IMR-90 (cell line): ENCODE results near the gene DYNC1H1. TPM values are rescaled to one million over a fixed set of nuclear protein-coding genes. Genes with fewer than 3 reads are reported as not detected.
A peak's percentile ranks its signal among the peaks of the same experiment; 100 is the strongest.

Experiments used
- ATAC-seq: fragments of 200-7000 bp; cut with Tn5 transposase; 2 replicates; pipeline ENCODE4 v1.9.1; 2020; ENCODE audit warnings: low read depth, mild to moderate bottlenecking, moderate library complexity
- BruUV-seq: library from RNA; stranded (reverse); fragments of 400-500 nt; replicated peaks from 2 replicates; lab custom pipeline; 2021; lab: Mats Ljungman, UMichigan
- CTCF ChIA-PET: fragments of 300-600 bp; formaldehyde crosslinking; extraction: SDS; loops from one replicate; lab custom pipeline; 2021; ENCODE audit warnings: antibody characterized with exemption; lab: Yijun Ruan, JAX
- POLR2A ChIA-PET: fragments of 300-600 bp; sonication (Branson Sonifier 250); formaldehyde crosslinking; loops from one replicate; lab custom pipeline; 2022; ENCODE audit warnings: antibody characterized with exemption; ENCODE audit not compliant: unreplicated experiment; lab: Charles Lee
- DNase-seq: peaks from one replicate; pipeline ENCODE4 v3.0.0; 2013
- H2AFZ ChIP-seq: replicated peaks from 2 replicates; pipeline ENCODE3; 2013; ENCODE audit warnings: low read length, mild to moderate bottlenecking; ENCODE audit not compliant: poor library complexity
- H2AK5ac ChIP-seq: 2 replicates; pipeline ENCODE4 v1.6.1; 2013; ENCODE audit warnings: low read depth, low read length, inconsistent platforms
- H2AK9ac ChIP-seq: replicated peaks from 2 replicates; pipeline ENCODE3; 2013; ENCODE audit warnings: mild to moderate bottlenecking, low read depth, low read length, moderate library complexity; ENCODE audit not compliant: poor library complexity
- H2BK120ac ChIP-seq: 2 replicates; pipeline ENCODE4 v1.6.1; 2013; ENCODE audit warnings: low read depth, low read length, inconsistent platforms
- H2BK15ac ChIP-seq: 3 replicates; pipeline ENCODE4 v1.6.1; 2013; ENCODE audit warnings: low read depth, low read length, inconsistent platforms
- H2BK20ac ChIP-seq: 2 replicates; pipeline ENCODE4 v1.6.1; 2013; ENCODE audit warnings: low read depth, mild to moderate bottlenecking, inconsistent platforms, low read length, moderate library complexity
- H2BK5ac ChIP-seq: 2 replicates; pipeline ENCODE4 v1.6.1; 2013; ENCODE audit warnings: mild to moderate bottlenecking, low read depth, low read length, inconsistent platforms; ENCODE audit not compliant: poor library complexity, severe bottlenecking
- H3K14ac ChIP-seq: replicated peaks from 2 replicates; pipeline ENCODE4 v1.6.1; 2013; ENCODE audit warnings: low read depth, low read length, inconsistent platforms
- H3K18ac ChIP-seq: 2 replicates; pipeline ENCODE4 v1.6.1; 2013; ENCODE audit warnings: low read depth, low read length, control low read depth
- H3K23ac ChIP-seq: 2 replicates; pipeline ENCODE4 v1.6.1; 2013; ENCODE audit warnings: low read depth, low read length, inconsistent platforms
- H3K27ac ChIP-seq: 2 replicates; pipeline ENCODE4 v1.5.1; 2013; ENCODE audit warnings: mild to moderate bottlenecking, control low read depth, low read length; ENCODE audit not compliant: insufficient read depth
- H3K27me3 ChIP-seq: 2 replicates; pipeline ENCODE4 v1.6.1; 2013; ENCODE audit warnings: low read length; ENCODE audit not compliant: control insufficient read depth, insufficient read depth
- H3K36me3 ChIP-seq: 2 replicates; pipeline ENCODE4 v1.6.1; 2013; ENCODE audit warnings: low read length, mixed read lengths; ENCODE audit not compliant: control insufficient read depth, insufficient read depth
- H3K4ac ChIP-seq: 2 replicates; pipeline ENCODE4 v1.6.1; 2013; ENCODE audit warnings: low read depth, low read length, inconsistent platforms
- H3K4me1 ChIP-seq: 2 replicates; pipeline ENCODE4 v1.6.1; 2013; ENCODE audit warnings: low read length, mixed read lengths; ENCODE audit not compliant: control insufficient read depth, insufficient read depth
- H3K4me2 ChIP-seq: 2 replicates; pipeline ENCODE4 v1.6.1; 2013; ENCODE audit warnings: low read depth, mild to moderate bottlenecking, control low read depth, low read length, moderate library complexity
- H3K4me3 ChIP-seq: 2 replicates; pipeline ENCODE4 v1.5.1; 2013; ENCODE audit warnings: low read depth, mild to moderate bottlenecking, control low read depth, low read length, moderate library complexity; ENCODE audit not compliant: insufficient read depth
- H3K56ac ChIP-seq: 2 replicates; pipeline ENCODE4 v1.6.1; 2013; ENCODE audit warnings: low read length, inconsistent platforms; ENCODE audit not compliant: insufficient read depth; ENCODE audit errors: extremely low read depth
- H3K79me1 ChIP-seq, 2 experiments: 2 replicates each; pipeline ENCODE4 v1.6.1; 2013; ENCODE audit warnings: low read length in 2 of 2, inconsistent platforms in 1 of 2, low read depth in 1 of 2
- H3K9ac ChIP-seq: 2 replicates; pipeline ENCODE4 v1.6.1; 2013; ENCODE audit warnings: low read depth, low read length, control low read depth
- H3K9me1 ChIP-seq: 2 replicates; pipeline ENCODE4 v1.6.1; 2013; ENCODE audit warnings: low read length, inconsistent platforms; ENCODE audit not compliant: insufficient read depth
- H3K9me3 ChIP-seq: 2 replicates; pipeline ENCODE4 v1.6.1; 2013; ENCODE audit warnings: low read length; ENCODE audit not compliant: control insufficient read depth, insufficient read depth
- H4K20me1 ChIP-seq: 2 replicates; pipeline ENCODE4 v1.6.1; 2013; ENCODE audit warnings: low read length, inconsistent platforms; ENCODE audit not compliant: insufficient read depth
- H4K5ac ChIP-seq: 2 replicates; pipeline ENCODE4 v1.6.1; 2013; ENCODE audit warnings: mild to moderate bottlenecking, low read depth, low read length, control low read depth
- H4K8ac ChIP-seq, 2 experiments: 2 replicates each; pipeline ENCODE4 v1.6.1; 2013; ENCODE audit warnings: low read depth in 2 of 2, low read length in 2 of 2, control low read depth in 1 of 2, inconsistent platforms in 1 of 2
- H4K91ac ChIP-seq: 2 replicates; pipeline ENCODE4 v1.6.1; 2013; ENCODE audit warnings: low read depth, low read length, inconsistent platforms; ENCODE audit not compliant: insufficient read depth
- BHLHE40 ChIP-seq: fragments of 150-350 bp; IDR thresholded peaks from 2 replicates; pipeline ENCODE4 v1.6.1; 2016; ENCODE audit warnings: mild to moderate bottlenecking, low read depth, low read length
- CEBPB ChIP-seq: IDR thresholded peaks from 2 replicates; pipeline ENCODE4 v1.6.1; 2012; ENCODE audit warnings: low read depth, low read length, improper control_type of control experiment
- CHD1 ChIP-seq: IDR thresholded peaks from 2 replicates; pipeline ENCODE4 v1.6.1; 2012; ENCODE audit warnings: low read depth, low read length, improper control_type of control experiment
- CTCF ChIP-seq: conservative IDR thresholded peaks from 2 replicates; pipeline ENCODE4 v1.5.1; 2012; ENCODE audit warnings: mild to moderate bottlenecking, low read depth, low read length, improper control_type of control experiment
- ELK1 ChIP-seq: fragments of 150-350 bp; IDR thresholded peaks from 2 replicates; pipeline ENCODE4 v1.6.1; 2016; ENCODE audit warnings: low read depth, mild to moderate bottlenecking, low read length, moderate library complexity, borderline replicate concordance
- FOS ChIP-seq: fragments of 150-350 bp; IDR thresholded peaks from 2 replicates; pipeline ENCODE4 v1.6.1; 2016; ENCODE audit warnings: low read depth, low read length
- MAFK ChIP-seq: IDR thresholded peaks from 2 replicates; pipeline ENCODE4 v1.6.1; 2012; ENCODE audit warnings: low read depth, low read length, improper control_type of control experiment
- MAZ ChIP-seq: IDR thresholded peaks from 2 replicates; pipeline ENCODE4 v1.6.1; 2012; ENCODE audit warnings: low read depth, mild to moderate bottlenecking, low read length, improper control_type of control experiment, moderate library complexity, borderline replicate concordance
- MXI1 ChIP-seq: IDR thresholded peaks from 2 replicates; pipeline ENCODE4 v1.6.1; 2012; ENCODE audit warnings: low read depth, mild to moderate bottlenecking, low read length, moderate library complexity, borderline replicate concordance
- NFE2L2 ChIP-seq: fragments of 150-350 bp; IDR thresholded peaks from 2 replicates; pipeline ENCODE4 v1.6.1; 2016; ENCODE audit warnings: low read depth, mild to moderate bottlenecking, low read length
- POLR2A ChIP-seq: IDR thresholded peaks from 2 replicates; pipeline ENCODE4 v1.6.1; 2012; ENCODE audit warnings: mild to moderate bottlenecking, low read depth, low read length
- RAD21 ChIP-seq: IDR thresholded peaks from 2 replicates; pipeline ENCODE4 v1.6.1; 2012; ENCODE audit warnings: low read length, improper control_type of control experiment
- RCOR1 ChIP-seq: IDR thresholded peaks from 2 replicates; pipeline ENCODE4 v1.6.1; 2012; ENCODE audit warnings: mild to moderate bottlenecking, low read length, improper control_type of control experiment; ENCODE audit not compliant: insufficient replicate concordance
- RFX5 ChIP-seq: IDR thresholded peaks from 2 replicates; pipeline ENCODE4 v1.8.0; 2012; ENCODE audit warnings: low read depth, mild to moderate bottlenecking, low read length, moderate library complexity
- SMC3 ChIP-seq: fragments of 150-350 bp; IDR thresholded peaks from 2 replicates; pipeline ENCODE4 v1.6.1; 2016; ENCODE audit warnings: low read depth, mild to moderate bottlenecking, antibody characterized with exemption, low read length, moderate library complexity
- USF2 ChIP-seq: fragments of 150-350 bp; IDR thresholded peaks from 2 replicates; pipeline ENCODE4 v1.6.1; 2017; ENCODE audit warnings: mild to moderate bottlenecking, antibody characterized with exemption, low read length, low read depth
- WGBS, 2 experiments: methylation state at CpG; one replicate each; pipeline versions ENCODE4 v1.1.5 to v1.1.7; 2013; ENCODE audit warnings: missing lambda C conversion rate in 2 of 2; ENCODE audit not compliant: insufficient read length in 1 of 2; ENCODE audit errors: extremely low coverage in 2 of 2; 5-methylcytosine and 5-hydroxymethylcytosine counted together
- dilution Hi-C: fragments of 300-500 bp; cut with HindIII; formaldehyde crosslinking; loops from one replicate; pipeline ENCODE4 v1.14.3; 2018; ENCODE audit warnings: low sequenced_read_pairs; ENCODE audit not compliant: unreplicated experiment
- in situ Hi-C: fragments of 300-500 bp; cut with MboI; formaldehyde crosslinking; loops from 3 replicates; pipeline ENCODE4 v1.14.3; 2019; ENCODE audit warnings: low sequenced_read_pairs, inconsistent platforms, mixed read lengths
- intact Hi-C: fragments of 100-400 bp; cut with micrococcal nuclease; formaldehyde crosslinking; loops from 2 replicates; pipeline ENCODE4 v1.10.0; 2022
- polyA plus RNA-seq, 3 experiments: library from polyadenylated mRNA; depleted of rRNA; stranded (reverse); fragments of >200 nt; gene quantifications; 2 replicates each; pipeline ENCODE4 v1.2.3, GENCODE V29; 2012; ENCODE audit warnings: low replicate concordance in 1 of 3
- total RNA-seq: library from RNA; depleted of rRNA; stranded (reverse); fragments of >200 nt; gene quantifications from 2 replicates; pipeline ENCODE4 v1.2.3, GENCODE V29; 2012

The DYNC1H1 gene
- total and polyA plus RNA-seq, 2 of the 4 experiments (the other 2 are of a cell fraction): 240 to 670 TPM

GRCh38 chr14:101926085-101926484, 38.3 kb upstream of the DYNC1H1 start:
- dilution Hi-C loops: no loop called here

More at GRCh38 chr14:101926085-101926484, 38.3 kb upstream of the DYNC1H1 start:
- no peak overlapping the region for H4K91ac ChIP-seq
- H3K56ac ChIP-seq: no peak overlapping the region
- peaks cover 4% of the 10 kb centered on the region for H3K4me1 ChIP-seq
- peaks cover 8% of the 10 kb centered on the region for H3K9me1 ChIP-seq
- no peaks in the 10 kb centered on the region for H3K9me3 ChIP-seq
- H3K14ac ChIP-seq: no peak overlapping the region
- TF ChIP-seq CEBPB (no peak), ELK1 (no peak), USF2 (no peak), NFE2L2 (no peak), MAFK (no peak), RFX5 (no peak), CHD1 (no peak), FOS (no peak), SMC3 (no peak), POLR2A (no peak), CTCF (no peak), RAD21 (no peak), MXI1 (no peak), BHLHE40 (no peak), RCOR1 (no peak), MAZ (no peak)
- H4K8ac ChIP-seq: no peak overlapping the region
- POLR2A ChIA-PET: no interaction called here
- TSS peak; percentile 59 for BruUV-seq
- no peak overlapping the region for H3K4ac ChIP-seq
- CTCF ChIA-PET: no interaction called here
- H2AK9ac ChIP-seq: no peak overlapping the region
- no peak overlapping the region for H2BK20ac ChIP-seq
- H2AK5ac ChIP-seq: no peak overlapping the region
- H4K5ac ChIP-seq: no peak overlapping the region
- ATAC-seq (no peak), DNase-seq (no peak)
- no peak overlapping the region for H3K23ac ChIP-seq
- no peak overlapping the region for H3K4me3 ChIP-seq
- in situ Hi-C loops: no loop called here
- H2BK120ac ChIP-seq: no peak overlapping the region
- no peaks in the 10 kb centered on the region for H3K27me3 ChIP-seq
- no peak overlapping the region for H3K4me2 ChIP-seq
- H2BK15ac ChIP-seq: no peak overlapping the region
- H3K36me3 ChIP-seq: peaks cover 11% of the 10 kb centered on the region
- intact Hi-C loops: loop anchor here (10.0 kb wide), 1 partner anchor 151 kb away; no protein-coding TSS in a partner anchor
- no peak overlapping the region for H3K9ac ChIP-seq
- 80% methylated on average over 2 of the region's 8 CpGs; no CpG with 5 or more reads in 1 of the 2 experiments for WGBS, 2 experiments
- H4K20me1 ChIP-seq: peaks cover 5% of the 10 kb centered on the region; the same call in 1 of the 2 replicates
- peaks cover 6 to 8% of the 10 kb centered on the region in 2 experiments for H3K79me1 ChIP-seq
- H3K18ac ChIP-seq: no peak overlapping the region
- H3K27ac ChIP-seq: no peak overlapping the region
- no peak overlapping the region for H2AFZ ChIP-seq
- no peak overlapping the region for H2BK5ac ChIP-seq
